NOMO-1 treated with DMSO at 0.1 percent for 48 hours (cell line): ENCODE results near the gene NR1D1.
A peak's percentile ranks its signal among the peaks of the same experiment; 100 is the strongest.

ENCODE experiments used
- DNase-seq: peaks from one replicate; lab custom pipeline; 2025; ENCODE audit not compliant: unreplicated experiment; lab: John Stamatoyannopoulos, UW

The NR1D1 gene

GRCh38 chr17:40097931-40098845, 2.2 kb downstream of the NR1D1 start:
- no peak for DNase-seq

- DNase-seq, result no peak
Observed at GRCh38 chr17:40097087-40097486, 3.3 kb downstream of the NR1D1 start.

- peak; percentile 44 for DNase-seq
Observed at GRCh38 chr17:40095944-40096791, 4.2 kb downstream of the NR1D1 start.

- DNase-seq, result no peak
Observed at GRCh38 chr17:40095351-40095943, 4.9 kb downstream of the NR1D1 start.

- DNase-seq, result no peak
Observed at GRCh38 chr17:40094874-40095273, 5.5 kb downstream of the NR1D1 start.

- no peak for DNase-seq
Observed at GRCh38 chr17:40093580-40094201, 6.7 kb downstream of the NR1D1 start.

- no peak for DNase-seq
Observed at GRCh38 chr17:40093005-40093579, 7.3 kb downstream of the NR1D1 start.

- DNase-seq, result no peak
Observed at GRCh38 chr17:40092581-40092980, 7.8 kb downstream of the NR1D1 start.

- DNase-seq, result no peak
Observed at GRCh38 chr17:40091691-40092397, 8.5 kb downstream of the NR1D1 start.

GRCh38 chr17:40090237-40091119, 9.9 kb downstream of the NR1D1 start:
- no peak for DNase-seq

GRCh38 chr17:40089077-40089895, 11.1 kb downstream of the NR1D1 start:
- DNase-seq, result no peak

GRCh38 chr17:40087903-40088718, 12.3 kb downstream of the NR1D1 start:
- DNase-seq, result no peak

GRCh38 chr17:40087049-40087794, 13.2 kb downstream of the NR1D1 start:
- DNase-seq, result no peak

- peak; percentile 17 for DNase-seq
Observed at GRCh38 chr17:40086150-40087044, 14.0 kb downstream of the NR1D1 start.

- DNase-seq, result no peak
Observed at GRCh38 chr17:40084477-40084876, 15.9 kb downstream of the NR1D1 start.

GRCh38 chr17:40079545-40079944, 20.8 kb downstream of the NR1D1 start:
- no peak for DNase-seq
